Adrenal gland (tissue), 5 donors: ENCODE results near the gene ATF3.

Experiments
- POLR2A ChIP-seq, 2 donors: fragments of 450-650 bp; IDR thresholded peaks; one replicate each; pipeline ENCODE4 v1.6.1; 2017; ENCODE audit warnings: antibody characterized with exemption in 2 of 2, mild to moderate bottlenecking in 2 of 2, moderate library complexity in 1 of 2
- TF ChIP-seq, protein P1 (sequence below), 6 experiments: fragments of 450-650 bp in 4 of 6; fragments of 200-600 bp in 2 of 6; sonication (generic) in 1 of 6; IDR thresholded peaks; 1 replicate in 5 of 6; 2 replicates in 1 of 6; pipeline versions ENCODE4 v1.5.1 to v1.8.0; 2016 to 2021; ENCODE audit warnings: antibody characterized with exemption in 6 of 6, mild to moderate bottlenecking in 2 of 6, moderate library complexity in 1 of 6
- donor health status: DM: no; HTN: no; CAD: no.

GRCh38 chr1:212582808-212583615, 25.5 kb upstream of the ATF3 start:
- TF ChIP-seq, protein P1, sequence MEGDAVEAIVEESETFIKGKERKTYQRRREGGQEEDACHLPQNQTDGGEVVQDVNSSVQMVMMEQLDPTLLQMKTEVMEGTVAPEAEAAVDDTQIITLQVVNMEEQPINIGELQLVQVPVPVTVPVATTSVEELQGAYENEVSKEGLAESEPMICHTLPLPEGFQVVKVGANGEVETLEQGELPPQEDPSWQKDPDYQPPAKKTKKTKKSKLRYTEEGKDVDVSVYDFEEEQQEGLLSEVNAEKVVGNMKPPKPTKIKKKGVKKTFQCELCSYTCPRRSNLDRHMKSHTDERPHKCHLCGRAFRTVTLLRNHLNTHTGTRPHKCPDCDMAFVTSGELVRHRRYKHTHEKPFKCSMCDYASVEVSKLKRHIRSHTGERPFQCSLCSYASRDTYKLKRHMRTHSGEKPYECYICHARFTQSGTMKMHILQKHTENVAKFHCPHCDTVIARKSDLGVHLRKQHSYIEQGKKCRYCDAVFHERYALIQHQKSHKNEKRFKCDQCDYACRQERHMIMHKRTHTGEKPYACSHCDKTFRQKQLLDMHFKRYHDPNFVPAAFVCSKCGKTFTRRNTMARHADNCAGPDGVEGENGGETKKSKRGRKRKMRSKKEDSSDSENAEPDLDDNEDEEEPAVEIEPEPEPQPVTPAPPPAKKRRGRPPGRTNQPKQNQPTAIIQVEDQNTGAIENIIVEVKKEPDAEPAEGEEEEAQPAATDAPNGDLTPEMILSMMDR (IDR thresholded peaks at IDR 0.05), result no peak
- no peak for TF ChIP-seq POLR2A (IDR thresholded peaks at IDR 0.05)
